ENCODE data around the gene EIF4E3.

The EIF4E3 gene

GRCh38 chr3:71695000-71695482 is 30.2 kb downstream of the EIF4E3 start:
- Histone ChIP-seq H3K27me3 (ENCODE audit: insufficient read depth, low read depth) (no peaks in the 10 kb centered on the region), H3K79me2 (ENCODE audit: insufficient read depth, low read depth) (no peaks in the 10 kb centered on the region), H3K4me2 (no peak overlapping the region), H3K36me3 (ENCODE audit: insufficient read depth) (no peaks in the 10 kb centered on the region), H3K4me1 (ENCODE audit: low read depth, poor library complexity, severe bottlenecking) (no peaks in the 10 kb centered on the region), H3K4me3 (IDR thresholded peaks at IDR 0.05; ENCODE audit: insufficient read depth, low read depth, low read length) (no peak overlapping the region), H4K20me1 (ENCODE audit: insufficient read depth) (no peaks in the 10 kb centered on the region), H3K27ac (no peak overlapping the region), H3K9ac (no peak overlapping the region), H2AFZ (ENCODE audit: low read depth) (no peak overlapping the region)
- TF ChIP-seq, protein P1, sequence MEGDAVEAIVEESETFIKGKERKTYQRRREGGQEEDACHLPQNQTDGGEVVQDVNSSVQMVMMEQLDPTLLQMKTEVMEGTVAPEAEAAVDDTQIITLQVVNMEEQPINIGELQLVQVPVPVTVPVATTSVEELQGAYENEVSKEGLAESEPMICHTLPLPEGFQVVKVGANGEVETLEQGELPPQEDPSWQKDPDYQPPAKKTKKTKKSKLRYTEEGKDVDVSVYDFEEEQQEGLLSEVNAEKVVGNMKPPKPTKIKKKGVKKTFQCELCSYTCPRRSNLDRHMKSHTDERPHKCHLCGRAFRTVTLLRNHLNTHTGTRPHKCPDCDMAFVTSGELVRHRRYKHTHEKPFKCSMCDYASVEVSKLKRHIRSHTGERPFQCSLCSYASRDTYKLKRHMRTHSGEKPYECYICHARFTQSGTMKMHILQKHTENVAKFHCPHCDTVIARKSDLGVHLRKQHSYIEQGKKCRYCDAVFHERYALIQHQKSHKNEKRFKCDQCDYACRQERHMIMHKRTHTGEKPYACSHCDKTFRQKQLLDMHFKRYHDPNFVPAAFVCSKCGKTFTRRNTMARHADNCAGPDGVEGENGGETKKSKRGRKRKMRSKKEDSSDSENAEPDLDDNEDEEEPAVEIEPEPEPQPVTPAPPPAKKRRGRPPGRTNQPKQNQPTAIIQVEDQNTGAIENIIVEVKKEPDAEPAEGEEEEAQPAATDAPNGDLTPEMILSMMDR (conservative IDR thresholded peaks at IDR 0.05; ENCODE audit: low read depth, low read length), result no peak

GRCh38 chr3:71694358-71694999 is 30.7 kb downstream of the EIF4E3 start:
- Histone ChIP-seq H3K9ac (no peak overlapping the region), H3K27me3 (ENCODE audit: insufficient read depth, low read depth) (no peaks in the 10 kb centered on the region), H3K4me2 (no peak overlapping the region), H3K79me2 (ENCODE audit: insufficient read depth, low read depth) (no peaks in the 10 kb centered on the region), H3K4me3 (IDR thresholded peaks at IDR 0.05; ENCODE audit: insufficient read depth, low read depth, low read length) (no peak overlapping the region), H3K4me1 (ENCODE audit: low read depth, poor library complexity, severe bottlenecking) (no peaks in the 10 kb centered on the region), H3K36me3 (ENCODE audit: insufficient read depth) (no peaks in the 10 kb centered on the region), H4K20me1 (ENCODE audit: insufficient read depth) (no peaks in the 10 kb centered on the region), H2AFZ (ENCODE audit: low read depth) (no peak overlapping the region), H3K27ac (no peak overlapping the region)
- TF ChIP-seq, protein P1 (conservative IDR thresholded peaks at IDR 0.05; ENCODE audit: low read depth, low read length), result no peak

DNA sequence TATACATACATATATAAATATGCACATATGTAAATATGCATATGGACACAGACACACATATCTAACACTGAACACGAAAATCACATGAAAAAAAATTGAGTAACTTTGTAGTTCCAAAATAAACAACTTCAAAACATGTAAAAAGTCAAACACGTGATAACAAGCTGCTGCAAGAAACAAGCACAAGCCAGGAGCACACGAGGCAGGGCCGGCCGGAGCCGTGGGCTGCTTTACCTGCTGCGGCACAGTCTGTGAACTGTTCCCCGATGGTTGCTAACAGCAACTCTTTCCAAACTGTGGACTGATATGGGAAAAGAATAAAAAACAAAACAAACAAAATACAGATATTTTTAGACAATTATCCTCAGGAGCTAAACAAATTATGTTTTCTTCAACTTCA is 31.6 kb downstream of the EIF4E3 start:
- Histone ChIP-seq H3K4me3 (IDR thresholded peaks at IDR 0.05; ENCODE audit: insufficient read depth, low read depth, low read length) (no peak overlapping the region), H3K79me2 (ENCODE audit: insufficient read depth, low read depth) (no peaks in the 10 kb centered on the region), H3K27ac (no peak overlapping the region), H4K20me1 (ENCODE audit: insufficient read depth) (no peaks in the 10 kb centered on the region), H3K27me3 (ENCODE audit: insufficient read depth, low read depth) (no peaks in the 10 kb centered on the region), H3K4me2 (no peak overlapping the region), H3K4me1 (ENCODE audit: low read depth, poor library complexity, severe bottlenecking) (no peaks in the 10 kb centered on the region), H3K9ac (no peak overlapping the region), H2AFZ (ENCODE audit: low read depth) (no peak overlapping the region), H3K36me3 (ENCODE audit: insufficient read depth) (no peaks in the 10 kb centered on the region)
- TF ChIP-seq, protein P1 (conservative IDR thresholded peaks at IDR 0.05; ENCODE audit: low read depth, low read length), result no peak

GRCh38 chr3:71692139-71692538 is 33.1 kb downstream of the EIF4E3 start:
- Histone ChIP-seq H3K9ac (no peak overlapping the region), H2AFZ (ENCODE audit: low read depth) (no peak overlapping the region), H3K4me3 (IDR thresholded peaks at IDR 0.05; ENCODE audit: insufficient read depth, low read depth, low read length) (no peak overlapping the region), H3K27me3 (ENCODE audit: insufficient read depth, low read depth) (no peaks in the 10 kb centered on the region), H3K4me2 (no peak overlapping the region), H4K20me1 (ENCODE audit: insufficient read depth) (no peaks in the 10 kb centered on the region), H3K36me3 (ENCODE audit: insufficient read depth) (no peaks in the 10 kb centered on the region), H3K27ac (no peak overlapping the region), H3K4me1 (ENCODE audit: low read depth, poor library complexity, severe bottlenecking) (no peaks in the 10 kb centered on the region), H3K79me2 (ENCODE audit: insufficient read depth, low read depth) (no peaks in the 10 kb centered on the region)
- TF ChIP-seq, protein P1 (conservative IDR thresholded peaks at IDR 0.05; ENCODE audit: low read depth, low read length), result no peak

Data from KMS-11 (cell line).